ENCODE data around the gene UBQLN2.
"Not testable (repeated sequence)": the region's sequence is repeated elsewhere in the genome, so short reads cannot be mapped to it uniquely, and the experiment has no call there.

Gene UBQLN2

GRCh38 chrX:56563231-56564161 lies at the start of gene UBQLN2:
Gene UBQLN2 (plus strand): TSS chrX:56563627. CDS start chrX:56563874, 247 bp downstream.
- peak; percentile 77 for DNase-seq (ENCODE audit: low read depth)

- no peak for DNase-seq (ENCODE audit: low read depth)
Measured at GRCh38 chrX:56519642-56520041, 43.8 kb upstream of the UBQLN2 start.

- DNase-seq (ENCODE audit: low read depth): not testable (repeated sequence)
Measured at GRCh38 chrX:56529482-56530007, 33.9 kb upstream of the UBQLN2 start.

GRCh38 chrX:56530011-56530410 lies 33.4 kb upstream of the UBQLN2 start:
- DNase-seq (ENCODE audit: low read depth): no peak

GRCh38 chrX:56550667-56551066 lies 12.8 kb upstream of the UBQLN2 start:
- no peak for DNase-seq (ENCODE audit: low read depth)

- DNase-seq (ENCODE audit: low read depth): no peak
Measured at GRCh38 chrX:56554870-56555269, 8.6 kb upstream of the UBQLN2 start.

- DNase-seq (ENCODE audit: low read depth): no peak
Measured at GRCh38 chrX:56557376-56557929, 6.0 kb upstream of the UBQLN2 start.

GRCh38 chrX:56564164-56564885 lies 898 bp downstream of the UBQLN2 start:
- peak; percentile 32 for DNase-seq (ENCODE audit: low read depth)

- DNase-seq (ENCODE audit: low read depth): peak; percentile 10
Measured at GRCh38 chrX:56564921-56565840, 1.8 kb downstream of the UBQLN2 start.

- DNase-seq (ENCODE audit: low read depth): no peak
Measured at GRCh38 chrX:56569378-56570057, 6.1 kb downstream of the UBQLN2 start.

- DNase-seq (ENCODE audit: low read depth): no peak
Measured at GRCh38 chrX:56572975-56573374, 9.5 kb downstream of the UBQLN2 start.

GRCh38 chrX:56574861-56575260 lies 11.4 kb downstream of the UBQLN2 start:
- no peak for DNase-seq (ENCODE audit: low read depth)

- no peak for DNase-seq (ENCODE audit: low read depth)
Measured at GRCh38 chrX:56576721-56577120, 13.3 kb downstream of the UBQLN2 start.

GRCh38 chrX:56588397-56589188 lies 25.2 kb downstream of the UBQLN2 start:
- no peak for DNase-seq (ENCODE audit: low read depth)

- not testable (repeated sequence) for DNase-seq (ENCODE audit: low read depth)
Measured at GRCh38 chrX:56591830-56592229, 28.4 kb downstream of the UBQLN2 start.

GRCh38 chrX:56600141-56600540 lies 36.7 kb downstream of the UBQLN2 start:
- DNase-seq (ENCODE audit: low read depth): no peak

GRCh38 chrX:56600987-56601386 lies 37.6 kb downstream of the UBQLN2 start:
- no peak for DNase-seq (ENCODE audit: low read depth)

GRCh38 chrX:56615282-56615681 lies 51.9 kb downstream of the UBQLN2 start:
- DNase-seq (ENCODE audit: low read depth): no peak

All from EH (cell line).